Upper lobe of left lung (tissue), 6 donors: Measurements from ENCODE around the gene TTC22. TPM values are rescaled to one million over a fixed set of nuclear protein-coding genes. Genes with fewer than 3 reads are reported as not detected.

Source experiments
- ATAC-seq, 2 donors: fragments of 200-7000 bp; cut with Tn5 transposase; one replicate each; pipeline ENCODE4 v1.9.1; 2022; ENCODE audit warnings: mild to moderate bottlenecking in 2 of 2, moderate library complexity in 2 of 2; ENCODE audit not compliant: low FRiP score in 2 of 2
- DNase-seq, 2 donors: peaks; one replicate each; pipeline ENCODE4 v3.0.0-alpha.2; 2019 to 2020
- H3K27ac ChIP-seq, 4 donors: fragments of 200-600 bp; sonication (generic); one replicate each; pipeline ENCODE4 v1.5.1; 2016 to 2019
- H3K27me3 ChIP-seq, 4 donors: fragments of 200-600 bp; sonication (generic); one replicate each; pipeline ENCODE4 v1.5.1; 2017 to 2019
- H3K36me3 ChIP-seq, 4 donors: fragments of 200-600 bp; sonication (generic); one replicate each; pipeline ENCODE4 v1.5.1; 2016 to 2019
- H3K4me1 ChIP-seq, 4 donors: fragments of 200-600 bp; sonication (generic); one replicate each; pipeline ENCODE4 v1.5.1; 2018 to 2019
- H3K4me3 ChIP-seq, 4 donors: fragments of 200-600 bp; sonication (generic); one replicate each; pipeline ENCODE4 v1.5.1; 2017 to 2019; ENCODE audit warnings: mild to moderate bottlenecking in 2 of 4, moderate library complexity in 1 of 4
- H3K9me3 ChIP-seq, 4 donors: fragments of 200-600 bp; sonication (generic); one replicate each; pipeline ENCODE4 v1.5.1; 2018 to 2019
- EP300 ChIP-seq, 4 donors: sonication (generic); formaldehyde crosslinking; IDR thresholded peaks; one replicate each; pipeline ENCODE4 v1.5.1; 2017; ENCODE audit warnings: antibody characterized with exemption in 4 of 4, control low read depth in 2 of 4
- POLR2A ChIP-seq, 4 donors: fragments of 450-650 bp; IDR thresholded peaks; one replicate each; pipeline ENCODE4 v1.5.1; 2016 to 2017; ENCODE audit warnings: antibody characterized with exemption in 4 of 4, mild to moderate bottlenecking in 2 of 4
- POLR2AphosphoS5 ChIP-seq, 2 donors: sonication (generic); formaldehyde crosslinking; IDR thresholded peaks; one replicate each; pipeline ENCODE4 v1.5.1; 2017; ENCODE audit warnings: antibody characterized with exemption in 2 of 2
- WGBS, 2 donors: methylation state at CpG; one replicate each; pipeline ENCODE4 v1.1.5; 2017 to 2018; 5-methylcytosine and 5-hydroxymethylcytosine counted together
- total RNA-seq, 6 donors: library from RNA; depleted of rRNA in 4 of 6; stranded (reverse); fragments of >200 nt in 4 of 6; gene quantifications; one replicate each; pipeline versions ENCODE4 v1.1.0 to v1.2.1, GENCODE V29; 2016 to 2021
- TF ChIP-seq, protein P1 (sequence below), 6 experiments: fragments of 450-650 bp in 4 of 6; fragments of 200-600 bp in 2 of 6; sonication (generic) in 2 of 6; IDR thresholded peaks; one replicate each; pipeline ENCODE4 v1.5.1; 2016 to 2019; ENCODE audit warnings: antibody characterized with exemption in 6 of 6
- donor health status: DM: no; HTN: no; CAD: no; lungs with moderate emphysema.
- donor health status: DM: no; HTN: yes; CAD: no; lungs with severe emphysema.

The TTC22 gene
- total RNA-seq, 6 donors from 2014 or later = 6.9 to 15.7 (median 12.1) TPM

DNA sequence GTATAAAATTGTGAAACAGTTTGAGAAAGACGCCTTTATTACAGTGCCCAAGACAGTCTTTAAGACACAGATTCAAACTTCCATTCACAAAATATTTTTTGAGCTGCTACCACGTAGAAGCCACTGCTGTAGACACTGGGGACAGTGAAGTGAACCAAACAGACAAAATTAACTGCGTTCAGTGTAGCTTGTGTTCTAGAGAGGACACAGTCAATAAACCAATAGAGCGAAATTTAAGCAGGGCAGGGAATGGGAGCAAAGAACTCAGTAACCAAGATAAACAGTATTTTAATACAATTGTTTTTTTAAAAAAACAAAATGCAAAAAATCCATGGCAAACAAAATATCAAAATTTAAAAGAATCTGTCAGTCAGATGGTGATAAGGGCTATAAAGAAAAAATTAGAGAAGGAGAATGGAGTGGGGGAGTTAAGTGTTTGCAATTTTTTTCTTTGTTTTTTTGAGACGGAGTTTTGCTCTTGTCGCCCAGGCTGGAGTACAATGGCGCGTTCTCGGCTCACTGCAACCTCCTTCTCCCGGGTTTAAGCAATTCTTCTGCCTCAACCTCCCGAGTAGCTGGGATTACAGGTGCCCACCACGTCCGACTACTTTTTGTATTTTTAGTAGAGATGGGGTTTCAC, 36.1 kb downstream of the TTC22 start:
- peak overlapping the region; percentile 1 to 92 (median 76) for H3K4me3 ChIP-seq
- DNase-seq (no peak), ATAC-seq (peak in 1 of 2 donors; percentile 19)
- peak overlapping the region in 3 of 4 donors; percentile 13 to 66 (median 54) for H3K27ac ChIP-seq
- TF ChIP-seq POLR2AphosphoS5 (IDR thresholded peaks at IDR 0.05) (no peak), POLR2A (IDR thresholded peaks at IDR 0.05) (no peak), EP300 (IDR thresholded peaks at IDR 0.05) (no peak)
- TF ChIP-seq, protein P1, sequence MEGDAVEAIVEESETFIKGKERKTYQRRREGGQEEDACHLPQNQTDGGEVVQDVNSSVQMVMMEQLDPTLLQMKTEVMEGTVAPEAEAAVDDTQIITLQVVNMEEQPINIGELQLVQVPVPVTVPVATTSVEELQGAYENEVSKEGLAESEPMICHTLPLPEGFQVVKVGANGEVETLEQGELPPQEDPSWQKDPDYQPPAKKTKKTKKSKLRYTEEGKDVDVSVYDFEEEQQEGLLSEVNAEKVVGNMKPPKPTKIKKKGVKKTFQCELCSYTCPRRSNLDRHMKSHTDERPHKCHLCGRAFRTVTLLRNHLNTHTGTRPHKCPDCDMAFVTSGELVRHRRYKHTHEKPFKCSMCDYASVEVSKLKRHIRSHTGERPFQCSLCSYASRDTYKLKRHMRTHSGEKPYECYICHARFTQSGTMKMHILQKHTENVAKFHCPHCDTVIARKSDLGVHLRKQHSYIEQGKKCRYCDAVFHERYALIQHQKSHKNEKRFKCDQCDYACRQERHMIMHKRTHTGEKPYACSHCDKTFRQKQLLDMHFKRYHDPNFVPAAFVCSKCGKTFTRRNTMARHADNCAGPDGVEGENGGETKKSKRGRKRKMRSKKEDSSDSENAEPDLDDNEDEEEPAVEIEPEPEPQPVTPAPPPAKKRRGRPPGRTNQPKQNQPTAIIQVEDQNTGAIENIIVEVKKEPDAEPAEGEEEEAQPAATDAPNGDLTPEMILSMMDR (IDR thresholded peaks at IDR 0.05) = no peak
- H3K36me3 ChIP-seq = no peaks in the 10 kb centered on the region
- no peaks in the 10 kb centered on the region for H3K9me3 ChIP-seq
- 63% methylated on average over 13 of the region's 13 CpGs for WGBS, 2 donors
- peaks cover 0 to 14% (median 13%) of the 10 kb centered on the region in 4 donors for H3K4me1 ChIP-seq
- H3K27me3 ChIP-seq = no peaks in the 10 kb centered on the region

DNA sequence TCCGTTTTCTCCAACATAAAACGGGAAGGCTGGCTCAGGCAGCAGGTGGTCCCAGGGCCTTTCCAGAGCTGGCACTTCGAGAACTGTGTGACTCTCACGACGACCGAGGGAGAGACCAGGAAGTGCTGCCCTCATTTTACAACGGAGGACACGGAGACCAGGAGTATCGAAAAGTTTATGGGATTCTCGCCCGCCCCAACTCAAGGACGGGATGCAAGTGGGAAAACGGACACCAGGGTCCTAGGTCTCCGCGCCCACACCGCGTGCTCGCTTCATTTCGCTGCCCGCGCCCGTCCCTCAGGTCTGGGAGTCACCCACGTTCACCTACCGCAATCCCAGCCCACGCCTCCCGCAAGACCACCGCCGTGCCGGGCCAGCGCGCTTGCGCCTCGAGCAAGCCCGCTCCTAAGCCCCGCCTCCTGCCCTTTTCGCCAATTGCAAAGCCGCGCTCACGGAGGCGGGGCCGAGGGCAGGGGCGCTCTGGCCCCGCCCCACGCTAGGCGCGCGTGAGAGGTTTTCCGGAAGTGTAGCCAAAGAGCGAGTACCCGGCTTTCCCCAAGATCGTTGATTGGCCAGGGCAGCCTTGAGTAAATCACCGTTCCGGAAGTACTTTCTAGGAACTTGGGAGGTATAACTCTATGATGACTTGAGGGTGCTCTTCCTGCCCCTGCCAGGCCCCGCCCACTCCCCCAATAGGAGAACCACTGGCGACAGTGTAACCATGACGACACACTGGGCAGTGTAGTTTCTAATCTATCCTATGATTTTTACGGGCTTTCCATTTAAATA, 36.8 kb downstream of the TTC22 start, which contains the start of gene PARS2:
Gene PARS2 (minus strand): TSS at position 391 of the 789 bp plus-strand sequence. CDS start 5,362 bp downstream, outside the sequence.
- TF ChIP-seq, protein P1 (IDR thresholded peaks at IDR 0.05) = peak in 2 of 6 experiments; percentile 9 to 15
- TF ChIP-seq EP300 (IDR thresholded peaks at IDR 0.05) (peak in 1 of 4 donors; percentile 7), POLR2AphosphoS5 (IDR thresholded peaks at IDR 0.05) (peak; percentile 82 to 84), POLR2A (IDR thresholded peaks at IDR 0.05) (peak in 3 of 4 donors; percentile 38 to 86 (median 61))
- no peaks in the 10 kb centered on the region for H3K27me3 ChIP-seq
- peak within 1 kb of the TSS; percentile 68 to 92 (median 80) for H3K4me3 ChIP-seq
- peaks cover 0 to 14% (median 13%) of the 10 kb centered on the region in 4 donors for H3K4me1 ChIP-seq
- peak within 1 kb of the TSS; percentile 54 to 77 (median 72) for H3K27ac ChIP-seq
- 1% methylated on average over 7 to 50 of the region's 57 CpGs for WGBS, 2 donors
- H3K36me3 ChIP-seq = no peaks in the 10 kb centered on the region
- no peaks in the 10 kb centered on the region for H3K9me3 ChIP-seq
- ATAC-seq (peak; percentile 99), DNase-seq (peak; percentile 97 to 98)

DNA sequence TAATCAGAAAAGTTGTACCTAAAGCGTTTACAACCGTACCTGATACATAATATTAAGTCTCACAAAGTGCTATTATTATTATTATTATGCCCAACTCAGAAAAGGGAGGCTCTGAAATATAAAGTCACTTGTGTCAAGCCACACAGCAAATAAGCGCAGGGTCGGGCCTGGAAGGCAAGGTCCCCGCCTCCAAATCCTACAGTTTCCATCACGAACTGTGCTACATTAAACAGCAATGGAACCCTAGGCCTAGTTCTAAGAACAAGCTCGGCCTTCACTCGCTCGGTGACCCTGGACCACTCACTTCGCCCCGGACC, 37.3 kb downstream of the TTC22 start:
- Histone ChIP-seq H3K27ac (peak overlapping the region; percentile 54 to 77 (median 72)), H3K9me3 (no peaks in the 10 kb centered on the region), H3K36me3 (peaks cover 0 to 2% (median 2%) of the 10 kb centered on the region in 4 donors), H3K4me3 (peak overlapping the region; percentile 68 to 92 (median 80)), H3K27me3 (no peaks in the 10 kb centered on the region), H3K4me1 (peaks cover 0 to 14% (median 13%) of the 10 kb centered on the region in 4 donors)
- TF ChIP-seq, protein P1 (IDR thresholded peaks at IDR 0.05) = no peak
- no peak for TF ChIP-seq EP300 (IDR thresholded peaks at IDR 0.05)
- no peak for TF ChIP-seq POLR2AphosphoS5 (IDR thresholded peaks at IDR 0.05)
- no peak for TF ChIP-seq POLR2A (IDR thresholded peaks at IDR 0.05)
- DNase-seq = no peak
- 2 to 7% methylated on average over 8 to 11 of the region's 11 CpGs for WGBS, 2 donors
- no peak for ATAC-seq

DNA sequence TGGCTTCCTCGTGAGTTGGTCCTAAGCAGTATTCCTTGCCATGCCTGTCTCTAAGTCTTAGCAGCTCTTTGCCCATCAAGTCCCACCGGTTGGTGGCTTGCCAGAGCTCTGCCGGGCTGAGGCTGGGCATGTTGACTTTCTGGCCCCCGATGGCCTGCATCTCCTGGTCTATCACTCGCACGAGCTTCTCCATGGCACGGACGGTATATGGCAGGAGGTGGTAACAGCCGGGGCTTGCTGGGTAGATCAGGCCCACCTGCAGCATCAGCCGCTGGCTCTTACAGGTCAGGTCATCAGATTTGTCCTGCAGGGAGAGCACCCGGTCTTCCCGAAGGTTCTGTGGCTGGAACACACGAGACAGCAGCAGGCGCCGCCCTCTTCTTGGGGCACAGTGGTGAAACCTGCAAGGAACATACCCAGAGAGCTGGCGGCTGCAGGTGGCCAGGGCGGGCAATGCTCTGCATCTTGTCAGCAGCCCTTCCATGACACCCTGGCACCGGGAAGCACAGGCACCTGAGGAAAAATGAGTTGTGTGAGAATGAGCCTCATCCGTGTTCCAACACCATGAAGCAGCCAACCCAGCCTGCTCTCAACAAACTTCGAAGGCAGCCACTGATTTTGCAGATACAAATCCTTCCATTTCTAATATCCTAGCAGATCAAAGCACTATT, 42.3 kb downstream of the TTC22 start:
- no peaks in the 10 kb centered on the region for H3K9me3 ChIP-seq
- 95 to 96% methylated on average over 7 to 20 of the region's 20 CpGs for WGBS, 2 donors
- ATAC-seq = no peak
- no peak overlapping the region for H3K4me3 ChIP-seq
- no peak overlapping the region for H3K27ac ChIP-seq
- TF ChIP-seq, protein P1 (IDR thresholded peaks at IDR 0.05) = no peak
- TF ChIP-seq EP300 (IDR thresholded peaks at IDR 0.05) (no peak), POLR2A (IDR thresholded peaks at IDR 0.05) (no peak), POLR2AphosphoS5 (IDR thresholded peaks at IDR 0.05) (no peak)
- H3K36me3 ChIP-seq = peaks cover 3 to 37% (median 20%) of the 10 kb centered on the region in 4 donors
- H3K4me1 ChIP-seq = peaks cover 0 to 8% (median 6%) of the 10 kb centered on the region in 4 donors
- no peak for DNase-seq
- no peaks in the 10 kb centered on the region for H3K27me3 ChIP-seq
